Superior temporal gyrus (tissue), 1 donor: ENCODE results near the gene CTDSPL.
A peak's percentile ranks its signal among the peaks of the same experiment; 100 is the strongest.

Experiments used
- DNase-seq: peaks from one replicate; pipeline ENCODE4 v3.0.0-alpha.2; 2016; ENCODE audit errors: extremely low spot score

CTDSPL gene

DNA sequence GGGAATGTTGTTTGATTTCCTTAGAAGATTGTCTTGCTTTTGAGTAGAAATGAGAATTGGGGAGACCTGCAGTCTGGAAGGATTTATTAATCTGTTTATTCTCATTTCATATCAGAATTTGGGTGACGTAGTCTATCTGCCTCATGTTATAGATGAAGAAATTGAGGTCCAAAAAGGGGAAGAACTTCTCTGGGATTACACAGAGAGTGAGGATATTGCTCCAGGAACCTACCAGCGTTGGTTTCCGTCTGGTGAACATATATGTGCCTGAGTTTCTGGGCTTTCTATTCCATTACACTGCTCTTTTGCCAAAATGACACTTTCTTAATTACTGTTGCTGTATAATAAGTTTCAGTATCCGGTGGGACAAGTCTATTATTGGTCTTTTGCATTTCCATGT is 51.8 kb downstream of the CTDSPL start:
- no peak for DNase-seq

DNA sequence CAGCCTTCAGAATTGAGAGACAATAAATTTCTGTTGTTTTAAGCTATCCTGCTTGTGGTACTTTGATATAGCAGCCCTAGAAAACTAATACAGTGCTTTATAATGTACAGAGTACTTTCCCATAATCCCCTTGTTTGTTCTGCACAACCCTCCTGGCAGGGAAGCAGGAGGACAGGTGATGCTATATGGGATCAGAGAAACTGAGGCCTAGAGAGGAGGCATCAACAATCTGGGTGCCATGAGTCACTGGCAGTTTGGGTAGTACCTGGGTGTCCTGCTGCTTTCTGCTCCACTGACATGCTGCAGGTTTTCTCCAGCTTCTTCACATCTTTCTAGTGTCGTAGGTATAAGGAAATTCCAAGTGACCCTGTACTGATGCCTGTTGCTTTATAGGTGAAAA is 55.0 kb downstream of the CTDSPL start:
- DNase-seq: no peak

DNA sequence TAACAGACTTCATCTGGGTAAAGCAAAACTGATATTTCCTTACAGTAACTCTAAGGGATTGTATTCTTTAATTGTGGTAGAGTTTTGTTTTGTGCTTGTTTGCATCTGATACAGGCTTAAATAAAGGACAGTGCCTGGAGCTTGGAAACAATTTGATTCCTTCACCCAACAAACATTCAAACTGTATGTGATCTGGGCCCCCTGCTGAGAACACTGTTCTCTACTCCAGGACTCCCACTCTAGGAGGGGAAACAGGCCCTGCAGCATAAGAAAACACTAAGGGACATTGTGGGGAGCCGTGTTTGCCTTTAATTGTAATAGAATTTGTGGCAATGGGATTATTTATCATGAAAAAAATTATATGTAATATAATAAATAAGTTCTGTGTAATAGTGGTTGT is 56.9 kb downstream of the CTDSPL start:
- DNase-seq: no peak

DNA sequence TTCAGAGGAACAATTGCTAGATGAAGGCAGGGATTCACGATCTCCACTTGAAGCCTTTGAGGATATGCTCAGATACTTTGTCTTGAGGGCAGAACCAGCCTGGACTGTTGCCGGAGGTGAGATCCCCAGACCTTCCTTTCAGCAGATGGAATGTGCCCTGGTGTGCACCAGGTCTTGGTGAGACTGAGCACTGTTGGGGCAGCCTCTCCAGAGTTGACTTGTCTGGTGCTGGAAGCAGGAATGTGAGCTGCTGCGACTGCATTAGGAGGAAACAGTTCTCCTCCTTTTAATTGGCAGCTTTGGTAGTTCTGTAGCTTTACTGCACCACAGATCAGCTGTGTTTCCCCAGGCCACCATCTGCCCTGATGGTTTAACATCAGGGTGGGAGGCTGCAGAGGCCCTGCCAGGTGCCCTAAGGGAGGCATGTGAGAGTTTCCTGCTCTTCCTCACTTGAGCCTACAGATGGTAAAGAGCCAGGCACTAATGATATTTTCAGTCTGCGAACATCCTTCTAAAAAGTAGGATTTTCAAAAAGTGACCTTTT is 58.5 kb downstream of the CTDSPL start:
- DNase-seq: no peak

DNA sequence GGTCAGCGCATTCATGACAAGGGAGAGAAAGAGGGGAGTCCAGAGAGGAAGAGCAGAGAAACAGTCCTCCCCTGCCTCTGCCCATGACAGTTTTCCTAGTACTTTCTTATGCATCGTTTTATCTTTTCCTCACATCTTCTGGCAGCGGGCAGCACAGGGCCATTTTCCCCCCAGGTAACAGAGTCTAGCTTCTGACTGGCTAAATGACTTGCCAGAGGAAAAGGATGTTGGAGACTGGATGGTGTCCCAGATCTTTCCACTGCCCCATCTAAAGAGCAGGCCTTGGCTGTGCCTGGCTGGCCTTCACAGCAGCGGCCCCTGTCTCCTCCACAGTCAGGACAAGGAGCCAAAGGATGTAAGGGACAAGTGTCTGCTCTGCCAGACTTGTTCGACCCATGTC is 59.3 kb downstream of the CTDSPL start:
- no peak for DNase-seq

DNA sequence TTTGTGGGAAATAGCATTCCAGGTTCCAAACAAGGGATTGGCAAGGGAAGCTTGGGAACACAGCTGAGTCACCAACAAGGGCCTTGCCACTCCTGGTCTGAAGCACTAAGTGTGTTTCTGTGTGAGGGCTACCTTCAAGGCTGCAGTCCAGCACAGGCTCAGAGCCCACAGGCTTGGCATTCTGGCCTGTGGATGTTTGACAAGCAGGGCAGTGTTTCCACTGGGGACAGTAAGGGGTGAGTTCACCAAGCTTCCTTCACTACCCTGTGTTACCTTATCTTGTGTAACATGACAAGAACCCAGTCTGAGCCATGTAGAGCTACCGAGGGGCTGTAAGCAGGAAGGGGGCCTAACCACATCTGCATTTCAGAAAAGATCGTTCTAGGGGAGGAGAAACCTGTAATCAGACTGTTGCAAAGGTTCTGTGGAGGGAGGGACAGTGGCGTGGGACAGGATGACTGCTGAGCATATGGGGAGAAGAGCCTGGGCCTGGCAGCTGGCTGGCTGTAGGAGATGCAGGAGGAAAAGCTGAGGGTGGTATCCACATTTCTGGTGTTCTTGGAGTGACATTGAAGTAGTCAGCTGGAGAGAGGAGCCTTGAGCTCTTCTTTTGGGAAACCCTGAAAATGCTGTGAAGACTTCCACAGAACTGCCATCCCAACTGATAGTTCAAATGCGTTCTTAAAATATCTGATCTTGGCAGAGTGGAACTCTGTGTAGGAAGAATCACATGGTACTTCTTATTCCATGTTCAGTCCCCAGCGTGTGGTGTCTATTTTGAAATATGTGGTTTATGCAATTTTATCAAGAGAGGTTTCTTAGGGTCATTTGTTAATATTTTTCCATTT is 61.3 kb downstream of the CTDSPL start:
- peak; percentile 70 for DNase-seq

DNA sequence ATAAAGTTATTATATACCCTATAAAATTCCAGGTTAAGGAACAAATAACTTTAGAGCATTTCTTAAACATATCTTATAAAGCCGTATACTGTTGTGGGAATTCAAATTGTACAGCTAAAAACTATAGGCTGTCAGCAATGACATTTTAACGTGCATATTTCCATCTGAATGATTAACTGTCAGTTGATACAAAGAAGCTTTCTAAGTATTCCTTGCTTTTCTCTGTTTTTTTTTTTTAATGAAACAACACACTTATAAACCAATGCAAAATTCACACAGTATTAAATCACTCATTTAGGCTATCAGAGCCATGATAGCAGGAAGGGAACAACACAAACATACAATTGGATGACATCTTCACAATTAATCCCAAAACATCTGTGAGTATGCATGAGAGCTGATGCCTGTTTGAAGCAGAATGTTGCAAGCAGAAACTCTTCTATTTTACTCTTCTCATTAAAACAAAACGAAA is 61.9 kb downstream of the CTDSPL start:
- DNase-seq: no peak

DNA sequence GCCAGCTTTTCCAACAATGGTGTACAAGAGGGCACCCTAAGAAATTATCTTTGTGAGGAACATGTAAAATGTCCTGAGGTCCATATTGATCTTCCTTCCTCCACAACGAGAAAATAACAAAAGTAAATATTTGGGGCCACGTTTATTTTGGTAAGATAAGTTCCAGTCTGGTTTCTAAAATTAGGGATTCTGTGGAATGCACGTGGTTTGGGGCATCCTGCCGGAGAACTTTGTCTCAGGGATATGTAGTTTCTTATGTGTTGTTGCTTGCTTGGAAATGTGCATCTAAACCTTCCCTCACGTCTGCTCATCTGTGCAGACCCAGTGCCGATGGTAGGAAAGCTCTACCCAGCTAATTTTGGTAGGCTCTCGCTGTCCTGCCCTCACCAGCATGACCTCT is 62.8 kb downstream of the CTDSPL start:
- DNase-seq: no peak

DNA sequence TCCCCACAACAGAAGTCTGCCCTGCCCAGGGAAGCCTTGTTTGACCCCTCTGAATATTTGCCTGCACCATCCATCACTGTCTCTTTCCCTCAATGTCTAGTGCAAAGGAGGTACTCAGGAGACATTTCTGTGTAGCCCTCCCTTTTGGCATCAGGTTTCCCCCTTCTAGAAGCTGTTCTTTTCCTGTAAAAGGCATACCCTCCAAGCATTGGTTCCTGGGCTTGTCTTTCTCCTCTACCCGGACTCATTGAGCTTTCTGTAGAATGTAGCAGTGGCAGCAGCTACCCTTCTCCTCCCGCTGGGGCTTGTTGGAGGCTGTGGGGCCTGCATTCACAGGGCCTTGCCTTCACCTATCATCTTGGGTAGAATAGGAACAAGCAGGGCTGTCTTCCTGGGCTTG is 63.5 kb downstream of the CTDSPL start:
- DNase-seq: no peak

DNA sequence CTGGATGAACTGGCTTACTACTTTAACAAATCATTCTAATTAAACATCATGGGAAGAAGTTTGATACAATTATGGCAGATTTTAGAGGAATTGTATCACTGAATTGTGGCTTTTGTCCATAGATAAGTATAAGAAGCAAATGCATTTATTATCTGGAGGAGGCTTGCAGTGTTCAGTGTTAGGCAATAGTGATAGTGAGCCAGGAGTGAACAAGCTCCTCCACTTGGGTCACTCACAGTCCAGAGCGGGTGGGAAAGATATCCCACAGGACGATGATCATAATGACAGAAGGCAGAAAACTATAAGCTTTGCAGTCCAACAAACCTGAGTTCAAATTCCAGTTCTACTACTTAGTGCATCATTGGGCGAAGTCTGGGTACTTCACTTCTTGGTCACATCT is 64.9 kb downstream of the CTDSPL start:
- DNase-seq: no peak

DNA sequence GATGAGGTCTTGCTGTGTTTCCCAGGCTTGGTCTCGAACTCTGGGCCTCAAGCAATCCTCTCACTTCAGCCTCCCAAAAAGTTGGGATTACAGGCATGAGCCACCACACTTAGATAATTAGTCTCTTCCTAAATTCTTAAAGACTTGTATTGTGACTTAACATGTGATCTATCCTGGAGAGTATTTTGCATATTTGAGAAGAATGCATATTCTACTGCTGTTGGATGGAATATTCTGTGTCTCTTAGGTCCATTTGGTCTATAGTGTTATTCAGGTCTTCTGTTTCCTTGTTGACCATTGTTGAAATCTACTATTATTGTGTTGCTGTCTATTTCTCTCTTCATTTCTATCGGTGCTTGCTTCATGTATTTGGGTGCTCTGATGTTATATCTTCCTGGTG is 68.8 kb downstream of the CTDSPL start:
- DNase-seq: no peak

DNA sequence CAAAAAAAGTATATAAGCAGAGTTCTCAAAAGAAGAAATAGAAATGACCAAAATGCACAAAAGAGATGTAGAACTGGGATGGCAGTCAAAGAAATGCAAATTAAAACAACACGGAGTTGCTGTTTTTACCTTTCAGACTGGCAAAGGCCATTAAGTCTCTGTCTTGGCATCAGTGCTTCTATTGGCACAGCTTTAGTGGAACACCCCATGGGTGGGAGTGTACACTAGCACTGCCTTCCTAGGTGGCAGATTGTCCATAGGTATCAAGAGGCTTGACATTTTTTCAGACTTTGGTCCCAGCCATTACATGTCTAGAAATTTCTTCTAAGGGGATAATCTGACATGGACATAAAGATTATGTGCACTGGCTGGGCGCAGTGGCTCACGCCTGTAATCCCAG is 70.8 kb downstream of the CTDSPL start:
- no peak for DNase-seq

DNA sequence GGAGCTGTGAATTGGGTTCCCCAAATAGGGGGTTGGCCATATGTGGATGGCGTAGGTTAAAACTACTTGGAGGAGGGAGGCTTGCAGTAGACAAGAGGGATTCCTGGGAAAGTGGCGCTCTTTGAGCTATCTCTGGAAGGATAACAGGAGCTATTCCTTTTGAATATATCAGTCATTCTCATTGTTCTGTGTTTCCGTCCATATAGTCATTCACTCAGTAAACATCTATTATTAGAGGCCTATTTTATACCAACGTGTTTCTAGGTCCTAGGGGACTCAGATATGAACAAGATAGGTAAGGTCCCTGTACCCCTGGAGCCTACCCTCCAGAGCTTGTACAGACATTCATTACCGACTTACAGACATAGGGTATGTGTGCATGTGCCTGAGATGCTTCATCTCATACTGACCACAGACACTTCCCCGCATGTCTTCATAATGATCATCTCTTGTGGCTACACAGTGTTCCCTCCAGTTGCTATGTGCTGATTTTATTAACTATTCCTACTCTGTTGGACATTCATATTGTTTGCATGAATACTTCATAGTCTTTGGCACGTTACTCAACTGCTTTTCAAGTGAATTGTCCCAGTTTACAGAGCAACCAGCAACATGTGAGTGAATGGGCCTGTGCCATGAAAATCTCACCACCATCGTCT is 73.1 kb downstream of the CTDSPL start:
- no peak for DNase-seq

DNA sequence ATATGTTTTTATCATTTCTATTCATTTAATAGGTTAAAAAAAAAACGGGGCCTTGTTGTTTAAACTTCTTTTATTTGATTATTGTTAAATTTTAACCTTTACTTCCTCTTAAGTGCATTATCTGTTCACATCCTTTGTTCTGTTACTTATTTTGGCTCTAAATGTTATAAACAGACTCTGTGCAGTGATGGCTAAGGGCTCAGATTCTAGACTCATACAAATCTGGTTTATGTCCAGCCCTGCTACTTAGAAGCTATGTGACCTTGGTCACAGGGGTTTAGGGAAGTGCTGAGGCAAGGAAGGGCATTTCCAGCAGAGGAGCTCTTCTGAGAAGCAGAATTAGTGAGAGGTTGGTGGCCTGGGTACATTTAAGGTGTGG is 73.6 kb downstream of the CTDSPL start:
- DNase-seq: no peak

DNA sequence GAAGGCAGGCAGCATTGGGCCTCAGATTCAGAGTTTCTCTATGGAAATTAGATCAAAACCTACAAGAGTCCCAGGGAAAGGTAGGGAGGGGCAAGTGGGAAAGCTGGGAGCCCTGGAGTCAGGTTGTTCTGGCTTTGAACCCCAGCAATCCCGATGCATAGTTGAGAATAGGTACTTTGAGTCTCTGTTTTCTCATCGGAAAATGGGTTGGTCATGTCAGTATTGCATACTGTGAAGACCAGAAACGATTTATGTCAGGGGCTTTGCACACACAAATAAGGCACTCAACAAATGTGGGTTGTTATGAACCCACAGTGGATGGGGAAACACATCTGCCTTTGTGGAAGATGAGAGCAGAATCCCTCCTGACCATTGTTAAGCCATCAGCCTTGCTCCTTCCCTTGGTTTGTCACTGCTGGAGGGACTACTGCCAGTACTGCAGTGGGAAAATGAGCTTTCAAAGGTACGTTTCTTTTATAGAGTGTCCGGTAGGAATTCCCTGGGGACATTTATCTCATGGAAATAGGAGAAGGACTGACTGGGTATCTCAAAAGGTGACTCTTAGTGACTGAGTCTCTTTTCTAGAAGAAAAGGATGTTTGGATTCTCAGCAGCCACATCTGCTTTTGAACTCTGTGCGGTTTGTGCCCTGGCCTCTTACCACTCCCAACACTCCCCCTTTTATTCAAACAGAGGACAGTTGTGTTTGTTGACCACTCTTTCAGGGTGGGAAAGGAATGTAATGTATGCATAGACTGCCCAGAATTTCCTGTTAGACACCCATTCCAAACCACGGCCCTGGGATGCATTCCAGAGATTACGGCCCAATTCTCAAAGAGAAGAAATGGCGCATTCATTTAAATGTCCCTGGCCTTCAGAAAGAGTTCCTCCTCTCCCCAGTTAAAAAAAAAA is 74.3 kb downstream of the CTDSPL start:
- no peak for DNase-seq

DNA sequence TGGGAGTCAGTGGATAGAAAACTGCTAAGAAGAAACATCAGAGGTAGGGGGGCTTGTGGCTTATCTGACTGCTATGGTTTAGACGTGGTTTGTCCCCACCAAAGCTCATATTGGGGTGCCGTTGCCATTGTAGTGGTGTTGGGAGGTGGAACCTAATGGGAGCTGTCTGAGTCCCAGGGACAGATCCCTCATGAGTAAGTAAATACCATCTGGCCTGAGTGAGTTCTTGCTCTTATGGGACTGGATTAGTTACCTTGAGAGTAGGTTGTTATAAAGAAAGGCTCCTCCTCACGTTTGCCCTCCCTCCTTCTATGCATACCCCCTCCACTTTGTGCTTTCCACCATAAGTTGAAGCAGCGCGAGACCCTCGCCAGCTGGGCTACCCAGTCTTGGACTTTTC is 75.5 kb downstream of the CTDSPL start:
- DNase-seq: no peak

DNA sequence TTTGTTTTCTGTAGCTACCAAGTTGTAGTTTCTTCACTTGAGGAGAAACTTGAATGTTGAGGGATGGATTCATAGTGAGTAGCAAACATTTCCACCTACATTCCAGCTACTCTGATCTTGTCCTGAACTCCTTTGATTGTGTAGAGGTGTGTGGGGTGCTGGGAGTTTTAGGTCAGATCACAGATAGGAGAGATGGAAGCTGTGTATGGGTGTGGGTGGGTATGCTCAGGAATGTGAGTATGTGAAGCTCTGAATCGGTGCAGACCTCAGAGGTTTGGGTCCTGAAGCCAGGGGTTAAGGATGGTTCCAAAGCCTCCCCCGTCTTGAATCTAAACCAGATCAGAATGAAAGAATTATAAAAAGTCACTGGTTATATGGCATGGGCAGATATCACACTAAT is 76.3 kb downstream of the CTDSPL start:
- DNase-seq: no peak

DNA sequence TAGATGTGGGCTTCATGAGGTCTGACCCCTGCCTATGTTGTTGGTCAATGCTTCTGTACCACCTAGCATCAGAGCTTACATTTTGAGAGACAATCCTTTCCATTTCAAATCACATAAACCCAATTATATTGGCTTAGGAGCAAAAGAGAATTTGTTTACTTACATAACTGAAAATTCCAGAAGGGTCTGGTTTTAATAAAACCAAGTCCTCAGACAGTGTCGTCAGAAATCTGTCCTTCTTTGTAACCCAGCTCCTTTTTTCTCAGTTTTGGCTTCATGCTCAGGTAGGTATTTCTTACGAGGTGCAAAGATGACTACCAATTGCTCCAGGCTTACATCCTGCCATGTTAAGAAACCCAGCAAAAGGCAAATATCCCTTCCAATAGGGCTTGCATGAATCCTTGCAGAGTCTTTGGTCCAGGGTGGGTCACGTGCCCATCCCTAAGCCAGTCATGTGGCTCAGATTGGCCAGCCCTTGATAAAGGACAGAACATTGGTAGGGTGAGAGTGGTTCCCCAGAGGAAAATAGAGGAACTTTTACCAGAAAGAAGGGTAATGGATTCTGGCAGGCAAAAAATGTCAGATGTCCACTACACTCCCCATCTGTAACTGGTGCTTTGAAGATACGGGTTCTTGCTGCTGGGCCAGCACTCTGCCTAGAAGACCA is 78.7 kb downstream of the CTDSPL start:
- no peak for DNase-seq

DNA sequence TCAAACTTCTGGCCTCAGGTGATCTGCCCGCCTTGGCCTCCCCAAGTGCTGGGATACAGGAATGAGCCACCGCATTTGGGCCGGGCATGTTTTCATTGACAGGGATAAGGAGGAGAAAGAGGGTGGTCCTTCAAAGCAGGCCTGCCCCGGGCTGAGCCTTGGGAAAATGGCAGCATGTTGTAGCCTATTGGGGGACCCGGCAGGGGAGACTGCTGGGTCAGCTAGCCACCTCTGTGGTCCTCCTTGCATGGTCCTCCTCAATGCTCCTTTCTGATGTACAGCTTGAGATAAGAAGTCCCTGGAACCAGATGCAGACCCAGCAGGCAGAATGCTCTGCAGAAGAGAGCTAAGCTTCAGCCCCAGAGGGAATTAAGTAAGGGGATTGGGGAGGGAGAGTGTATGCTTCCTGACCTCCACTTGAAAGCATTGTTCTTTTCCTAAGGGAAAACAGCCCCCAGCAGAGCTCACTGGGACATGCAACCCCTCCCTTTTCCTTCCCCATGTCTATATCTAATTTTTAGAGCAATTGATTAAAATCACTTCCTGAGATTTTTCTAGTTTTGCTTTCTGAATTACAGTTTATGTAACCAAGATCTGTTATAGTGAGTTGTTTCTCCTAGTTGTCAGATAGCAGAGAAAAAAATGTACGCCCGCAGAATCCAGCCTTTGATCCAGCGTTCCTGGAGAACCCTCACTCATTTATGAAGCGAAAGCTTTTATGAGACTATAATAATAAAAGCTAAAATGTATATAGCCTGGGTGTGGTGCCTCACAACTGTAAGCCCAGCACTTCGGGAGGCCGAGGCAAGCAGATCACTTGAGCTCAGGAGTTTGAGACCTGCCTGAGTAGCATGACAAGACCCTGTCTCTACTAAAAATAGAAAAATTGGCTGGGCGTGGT is 80.2 kb downstream of the CTDSPL start:
- no peak for DNase-seq

DNA sequence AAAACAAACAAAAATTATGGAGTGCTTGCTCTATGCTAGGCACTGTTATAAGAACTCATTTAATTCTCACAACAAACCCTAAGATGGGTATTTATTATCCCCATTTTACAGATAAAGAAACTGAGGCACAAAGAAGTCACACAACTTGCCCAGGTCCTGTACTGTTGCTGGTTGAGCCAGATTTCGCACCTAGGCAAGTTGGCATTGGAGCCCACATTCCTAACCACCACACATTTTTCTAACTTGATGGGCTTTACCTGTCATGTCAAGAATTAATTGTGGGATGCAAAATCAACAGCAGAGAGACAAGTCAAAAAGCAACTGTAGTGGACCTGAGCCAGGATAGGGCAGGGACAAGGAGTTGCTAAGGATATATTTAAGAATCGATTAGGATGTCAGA is 81.0 kb downstream of the CTDSPL start:
- no peak for DNase-seq

DNA sequence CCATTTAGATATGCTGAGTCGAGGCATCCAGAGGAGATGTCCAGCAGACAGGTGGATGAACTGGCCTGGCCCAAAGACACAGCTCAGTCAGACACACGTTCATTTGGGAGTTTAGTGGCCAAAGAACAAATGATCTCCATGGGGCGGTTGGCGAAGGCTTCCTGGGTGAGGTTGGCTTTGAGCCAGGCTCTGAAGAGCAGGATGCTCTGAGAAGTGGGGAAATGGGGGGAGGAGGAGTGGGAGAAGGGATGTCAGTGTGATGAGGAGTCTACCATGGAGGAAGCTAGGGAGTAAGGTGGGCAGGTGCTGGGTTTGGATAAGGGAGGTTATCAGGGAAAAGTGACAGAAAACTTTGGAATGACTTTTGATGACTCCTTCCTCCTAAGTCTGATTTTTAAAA is 81.4 kb downstream of the CTDSPL start:
- DNase-seq: no peak
